AG20443 (cell line): Measurements from ENCODE around the gene DAP.

Experiments used
- DNase-seq: peaks from one replicate; pipeline ENCODE4 v3.0.0; 2012; ENCODE audit warnings: low spot score, mixed read lengths

DAP gene

GRCh38 chr5:10760096-10760920 is 726 bp downstream of the DAP start:
- DNase-seq, result peak; percentile 50

DNA sequence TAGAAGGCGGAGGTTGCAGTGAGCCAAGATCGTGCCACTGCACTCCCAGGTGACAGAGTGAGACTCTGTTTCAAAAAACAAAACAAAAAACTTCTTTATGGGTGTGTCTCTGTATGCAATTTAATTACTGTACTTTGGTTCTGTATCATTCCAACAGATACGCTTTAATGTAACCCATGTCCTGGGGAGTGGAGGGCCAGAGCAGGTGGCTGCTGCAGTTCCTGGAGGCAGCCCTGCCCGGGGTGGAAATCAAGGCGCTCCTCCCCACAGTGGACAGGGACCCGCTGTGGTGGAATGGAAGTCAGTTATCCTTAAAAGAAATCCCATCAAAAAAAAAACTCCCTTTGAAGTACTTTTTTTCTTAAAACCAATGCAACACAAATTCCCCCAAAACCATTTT is 1.9 kb downstream of the DAP start:
- no peak for DNase-seq

DNA sequence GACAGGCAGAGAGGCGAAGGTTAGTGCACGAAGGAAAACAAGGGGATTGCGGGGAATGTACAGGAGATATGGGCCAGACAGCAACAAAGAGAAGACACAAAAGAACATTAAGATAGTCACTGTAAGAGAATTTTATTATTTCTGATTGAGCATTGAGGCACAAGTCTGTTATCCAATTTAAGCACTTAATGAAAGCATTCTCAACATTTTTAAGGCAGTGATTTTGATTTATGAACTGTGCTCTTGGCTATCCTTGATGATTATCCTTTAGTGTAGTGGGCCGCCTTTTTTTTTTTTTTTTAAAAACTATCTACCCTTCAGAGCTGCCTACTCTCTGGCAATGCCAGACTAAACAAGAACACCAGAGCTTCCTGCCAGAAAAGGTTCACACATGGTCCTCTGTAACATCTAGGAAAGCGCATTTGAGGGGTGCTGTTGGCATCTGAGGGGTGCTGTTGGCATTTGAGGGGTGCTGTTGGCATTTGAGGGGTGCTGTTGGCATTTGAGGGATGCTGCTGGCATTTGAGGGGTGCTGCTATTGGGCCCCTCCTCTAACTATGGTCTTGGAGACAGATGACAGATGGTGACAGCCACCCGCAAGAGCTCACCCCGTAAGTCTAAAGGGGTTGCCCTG is 3.0 kb downstream of the DAP start:
- no peak for DNase-seq

DNA sequence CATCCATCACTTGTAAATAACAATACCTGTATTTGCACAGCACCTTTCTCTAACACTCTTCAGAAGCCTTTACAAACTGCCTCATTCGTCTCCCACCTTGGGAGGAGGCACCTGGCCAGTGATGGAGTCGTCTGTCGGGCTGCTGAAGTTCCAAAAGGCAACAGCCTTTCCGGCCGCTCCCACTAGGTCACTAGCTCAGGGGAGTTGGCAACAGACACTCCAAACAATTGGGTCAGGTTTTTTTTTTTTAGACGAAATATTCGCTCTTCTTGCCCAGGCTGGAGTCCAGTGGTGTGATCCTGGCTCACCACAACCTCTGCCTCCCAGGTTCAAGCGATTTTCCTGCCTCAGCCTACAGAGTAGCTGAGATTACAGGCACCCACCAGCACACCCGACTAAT is 4.0 kb downstream of the DAP start:
- DNase-seq, result no peak

DNA sequence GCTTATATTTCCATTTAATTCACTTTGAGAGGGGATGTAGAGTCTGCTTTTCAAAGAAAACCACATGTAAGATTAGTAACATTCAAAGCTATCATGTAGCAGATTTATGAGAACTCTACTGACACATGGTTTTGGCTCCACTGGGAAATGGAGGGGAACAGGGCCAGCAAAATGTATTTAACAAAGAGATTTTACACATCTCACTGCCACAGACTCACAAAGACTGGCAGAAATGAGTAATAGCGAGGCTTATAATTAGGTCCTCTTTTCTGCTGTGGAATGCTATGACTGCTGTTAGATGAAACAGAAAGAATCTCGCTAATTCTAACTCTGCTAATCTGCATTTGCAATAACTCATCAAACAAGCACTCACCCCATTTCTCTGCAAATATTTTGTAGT is 4.5 kb downstream of the DAP start:
- peak; percentile 56 for DNase-seq

GRCh38 chr5:10753178-10753577 is 7.9 kb downstream of the DAP start:
- no peak for DNase-seq

DNA sequence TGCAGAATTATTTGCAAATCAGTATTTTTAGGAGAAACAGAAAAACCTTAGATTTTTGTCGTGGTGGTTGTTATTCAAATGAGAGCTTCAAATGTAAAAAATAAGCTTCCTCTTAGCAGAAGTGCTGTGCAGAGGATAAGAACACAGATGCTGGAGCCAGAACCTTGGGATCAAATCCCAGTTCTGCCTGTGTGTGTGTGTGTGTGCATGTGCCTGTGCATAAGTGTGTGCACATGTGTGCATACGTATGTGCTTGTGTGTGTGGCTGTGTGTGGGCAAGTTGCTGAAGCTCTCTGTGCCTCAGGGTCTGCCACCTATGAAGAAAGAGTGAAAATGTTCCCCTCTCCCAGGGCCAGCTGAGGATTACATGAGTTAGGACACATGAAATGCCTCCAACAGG is 8.6 kb downstream of the DAP start:
- no peak for DNase-seq

DNA sequence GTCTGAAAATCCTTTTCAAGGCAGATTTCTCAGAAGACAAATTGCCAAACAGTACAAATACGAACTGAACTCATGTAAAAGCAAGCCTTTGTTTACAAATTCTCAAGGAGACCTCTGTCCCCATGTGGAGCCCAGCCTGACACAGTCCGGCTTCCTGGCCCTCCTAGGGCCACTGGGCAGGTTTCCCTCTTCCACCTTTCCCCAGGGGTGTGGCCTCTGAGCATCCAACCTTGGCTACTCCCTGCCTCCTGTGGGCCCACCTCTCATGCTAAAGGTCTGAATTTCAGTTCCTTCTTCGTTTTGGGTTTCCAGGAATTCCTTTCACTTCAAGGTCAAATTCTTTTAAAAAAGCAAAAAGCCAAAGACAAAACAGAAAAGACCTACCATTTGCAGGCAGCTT is 10.1 kb downstream of the DAP start:
- DNase-seq, result no peak

DNA sequence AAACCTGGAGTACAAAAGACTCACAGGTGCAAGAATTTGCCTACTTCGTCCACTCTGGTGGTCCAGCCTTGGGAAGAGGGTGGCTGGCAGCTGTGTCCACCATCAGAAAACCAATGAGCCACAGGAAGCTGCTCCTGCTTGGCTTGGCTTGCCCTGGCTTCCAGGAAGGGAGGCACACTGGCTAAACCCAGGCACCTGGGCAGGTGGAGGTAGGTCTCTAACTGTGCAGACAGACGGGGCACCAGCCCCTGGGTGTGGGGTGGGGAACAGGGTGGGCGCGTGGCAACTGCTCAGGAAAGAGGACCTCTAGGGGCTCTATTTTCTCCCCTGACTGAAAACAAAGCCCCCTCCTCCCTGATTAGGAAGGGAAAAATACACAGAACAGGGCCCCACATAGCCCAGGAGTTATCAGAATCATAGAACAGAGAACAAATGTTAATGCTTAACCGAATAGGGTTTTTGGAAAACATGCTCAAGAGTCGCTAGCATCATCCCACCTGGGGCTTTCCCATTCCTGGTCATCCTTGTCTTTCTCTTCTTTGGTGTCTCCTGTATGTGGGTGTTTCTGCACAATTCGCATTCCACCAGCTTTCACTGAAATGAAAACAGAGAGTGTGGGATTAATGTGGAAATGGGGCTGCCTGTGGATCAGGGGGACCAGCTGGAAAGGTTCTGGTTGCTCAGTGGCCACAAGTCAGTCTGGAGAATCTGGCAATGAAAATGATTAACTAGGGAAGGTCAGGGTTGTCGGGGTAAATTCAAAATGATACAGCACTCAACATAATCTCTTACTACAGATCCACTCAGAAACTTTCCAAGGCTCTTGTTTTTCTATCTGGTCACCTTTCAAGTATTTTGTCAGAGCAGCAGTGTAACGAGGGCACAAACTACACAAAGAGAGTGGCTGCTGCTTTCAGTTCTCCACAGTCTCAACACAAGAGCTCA is 13.1 kb downstream of the DAP start:
- no peak for DNase-seq

DNA sequence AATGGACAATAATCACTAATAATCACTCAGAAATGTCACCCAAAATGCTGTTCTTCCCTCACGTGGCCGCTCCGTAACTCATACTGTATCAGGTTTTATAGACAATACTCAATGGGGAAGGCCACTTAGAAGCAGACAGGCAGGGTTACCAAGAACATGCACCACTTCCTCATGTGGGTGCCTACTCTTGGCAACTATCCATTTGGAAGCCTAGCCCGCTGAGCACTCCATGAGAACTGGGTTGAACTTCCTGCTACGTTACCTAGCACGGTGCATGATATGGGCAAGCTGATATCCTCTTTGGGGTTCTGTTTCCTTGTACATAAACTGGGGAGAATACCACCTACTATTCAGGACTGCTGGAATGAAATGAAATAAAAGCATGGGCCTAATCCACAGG is 14.3 kb downstream of the DAP start:
- no peak for DNase-seq

DNA sequence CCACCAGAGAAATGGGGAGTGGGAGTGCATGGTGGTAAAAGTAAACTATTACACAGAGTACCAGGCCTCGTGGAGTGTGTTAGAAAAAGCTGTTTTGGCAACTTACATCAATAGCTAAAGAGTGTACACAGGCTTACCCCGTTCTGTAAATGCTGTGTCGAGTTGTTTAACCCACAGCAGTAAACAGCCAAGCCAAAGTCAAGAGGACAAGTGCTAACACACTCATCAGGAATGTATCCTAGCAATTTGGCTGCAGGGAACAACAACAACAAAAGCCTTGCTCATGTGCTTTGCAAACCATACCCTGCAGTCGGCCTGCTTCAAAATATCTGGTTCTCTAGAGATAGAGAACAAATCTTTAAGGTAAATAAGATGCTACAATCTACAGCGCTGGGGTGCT is 15.9 kb downstream of the DAP start:
- DNase-seq, result peak; percentile 22

- DNase-seq, result no peak
Measured at GRCh38 chr5:10744681-10745080, 16.4 kb downstream of the DAP start.

GRCh38 chr5:10743951-10744350 is 17.1 kb downstream of the DAP start:
- no peak for DNase-seq

GRCh38 chr5:10743526-10743925 is 17.5 kb downstream of the DAP start:
- DNase-seq, result no peak

DNA sequence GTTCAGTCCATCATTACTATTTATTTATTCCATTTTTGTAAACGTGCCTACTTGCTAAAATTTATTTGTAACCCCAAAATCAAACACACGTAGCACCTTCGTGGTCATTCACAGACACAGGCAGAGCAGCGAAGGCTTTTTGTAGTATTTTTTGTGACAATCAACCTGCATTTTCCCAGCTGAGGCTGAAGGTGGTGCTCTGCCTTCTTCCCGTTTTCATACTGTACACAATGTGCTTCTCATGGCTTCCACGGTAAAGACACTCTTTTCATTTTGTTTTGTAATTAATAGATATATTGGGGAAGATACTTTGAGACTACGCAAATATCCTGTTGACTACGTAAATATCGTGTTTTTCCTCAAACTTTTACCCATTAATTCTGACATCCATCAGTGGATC is 19.4 kb downstream of the DAP start:
- DNase-seq, result no peak

GRCh38 chr5:10740384-10740783 is 20.6 kb downstream of the DAP start:
- no peak for DNase-seq

DNA sequence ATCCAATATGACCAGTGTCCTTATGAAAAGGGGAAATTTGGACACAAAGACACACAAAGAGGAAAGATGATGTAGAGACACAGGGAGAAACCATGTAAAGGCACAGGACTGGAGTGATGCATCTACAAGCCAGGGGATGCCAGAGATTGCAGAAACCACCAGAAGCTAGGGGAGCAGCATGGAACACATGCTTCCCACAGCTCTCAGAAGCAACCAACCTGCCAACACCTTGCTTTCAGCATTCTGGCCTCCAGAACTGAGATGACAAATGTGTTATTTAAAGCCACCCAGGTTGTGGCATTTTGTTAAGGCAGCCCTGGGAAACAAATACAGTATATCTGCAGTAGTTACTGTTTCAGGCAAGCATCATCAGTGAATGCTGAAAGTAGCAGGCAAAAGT is 23.2 kb downstream of the DAP start:
- DNase-seq, result no peak

GRCh38 chr5:10736808-10737207 is 24.2 kb downstream of the DAP start:
- DNase-seq, result no peak

DNA sequence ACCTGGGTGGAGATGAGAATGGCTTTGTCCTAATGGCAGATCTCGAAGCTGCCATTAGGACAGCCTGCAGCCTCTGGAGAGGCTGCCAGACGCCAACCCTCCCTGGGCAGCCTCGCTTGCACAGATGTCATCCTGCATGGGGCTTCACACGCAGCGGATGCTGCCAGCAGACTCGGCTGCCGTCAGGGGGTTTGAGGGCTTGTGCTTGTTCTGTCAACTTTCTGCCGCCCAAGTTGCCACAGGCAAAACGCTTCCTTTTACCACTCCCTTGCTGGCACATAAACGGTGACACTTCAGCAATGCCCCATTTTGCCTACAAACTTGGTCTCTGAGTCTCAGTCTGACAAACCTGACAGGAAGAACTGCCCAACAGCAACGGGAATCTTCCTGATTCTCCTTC is 24.7 kb downstream of the DAP start:
- DNase-seq, result no peak

DNA sequence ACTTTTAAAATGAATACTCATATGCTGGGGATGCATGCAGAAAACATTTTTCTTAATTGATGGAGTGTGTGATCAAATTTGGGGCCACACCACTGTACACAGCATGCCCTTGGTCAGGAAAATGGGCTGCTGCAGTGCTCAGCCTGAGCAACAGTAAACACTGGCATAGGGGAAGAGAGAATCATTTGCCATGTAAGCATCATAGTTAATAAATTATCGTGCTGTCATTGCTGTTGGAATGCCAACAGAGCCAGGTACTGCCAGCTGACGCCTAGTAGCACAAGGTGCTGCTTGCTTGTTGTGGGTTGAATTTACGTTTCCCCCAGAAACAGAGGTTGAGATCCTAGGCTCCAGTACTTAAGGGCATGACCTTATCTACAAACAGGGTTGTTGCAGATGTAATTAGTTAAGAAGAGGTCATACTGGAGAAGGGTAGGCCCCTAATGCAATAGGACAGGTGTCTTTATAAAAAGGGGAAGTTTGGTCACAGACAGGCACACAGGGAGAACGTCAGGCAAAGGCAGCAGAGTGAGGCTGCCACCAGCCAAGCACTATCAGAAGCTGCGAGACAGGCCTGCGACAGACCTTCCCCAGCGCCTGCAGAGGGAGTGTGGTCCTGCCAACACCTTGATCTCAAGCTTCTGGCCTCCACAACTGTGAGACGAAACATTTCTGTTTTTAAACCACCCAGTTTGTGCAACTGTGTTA is 25.3 kb downstream of the DAP start:
- DNase-seq, result no peak

DNA sequence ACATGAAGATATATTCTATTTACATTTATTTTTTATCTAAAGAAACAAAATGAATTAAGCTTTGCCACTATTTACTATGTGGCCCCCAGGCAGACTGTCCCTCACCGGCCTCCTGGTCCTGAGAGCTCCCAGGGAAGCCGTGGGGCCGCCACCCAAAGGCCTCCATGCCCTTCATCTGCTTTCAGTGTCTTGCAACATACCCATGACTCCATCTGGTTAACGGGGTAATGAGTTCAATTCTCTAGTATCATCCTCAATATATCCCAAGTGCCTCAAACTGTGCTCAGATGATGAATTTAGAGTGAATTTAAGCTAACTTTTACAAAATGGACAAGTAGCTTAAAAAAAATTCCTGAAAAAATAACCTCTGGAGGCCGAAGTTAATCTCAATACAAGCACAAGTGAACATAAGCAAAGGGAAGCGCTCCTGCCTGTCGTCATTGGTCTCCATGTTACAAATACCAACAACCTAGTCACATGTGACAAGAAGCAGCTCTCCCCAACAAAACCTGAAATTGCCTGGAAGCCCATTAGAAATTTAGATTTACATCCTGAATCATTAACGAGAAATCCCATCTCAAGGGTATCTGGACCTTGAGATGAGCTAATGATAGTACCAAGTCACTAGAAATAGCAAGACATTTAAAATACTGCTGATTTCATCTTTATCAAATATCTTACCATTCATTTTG is 26.1 kb downstream of the DAP start:
- DNase-seq, result no peak
